ENCODE results near the gene RHBDF2. TPM values are rescaled to one million over a fixed set of nuclear protein-coding genes. Genes with fewer than 3 reads are reported as not detected.

The RHBDF2 gene
- total and polyA plus RNA-seq, 8 donors, result 4.6 to 175 (median 21.0) TPM

- Histone ChIP-seq H3K4me3 (no peak overlapping the region), H3K36me3 (no peaks in the 10 kb centered on the region), H3K9me3 (no peaks in the 10 kb centered on the region), H3K4me1 (peaks cover 23 to 70% (median 45%) of the 10 kb centered on the region in 4 donors), H3K27me3 (no peaks in the 10 kb centered on the region), H3K27ac (peak overlapping the region in 1 of 5 donors; percentile 51)
- DNase-seq, result no peak
- intact Hi-C loops (cut with DNase I; ENCODE audit: low total_unique reads), result no loop called here
- WGBS, 5 donors, result 69 to 88% (median 80%) methylated on average over 7 of the region's 7 CpGs
- TF ChIP-seq POLR2AphosphoS5 (IDR thresholded peaks at IDR 0.05) (no peak), POLR2A (IDR thresholded peaks at IDR 0.05) (no peak), EP300 (IDR thresholded peaks at IDR 0.05) (no peak)
- TF ChIP-seq, protein P1, sequence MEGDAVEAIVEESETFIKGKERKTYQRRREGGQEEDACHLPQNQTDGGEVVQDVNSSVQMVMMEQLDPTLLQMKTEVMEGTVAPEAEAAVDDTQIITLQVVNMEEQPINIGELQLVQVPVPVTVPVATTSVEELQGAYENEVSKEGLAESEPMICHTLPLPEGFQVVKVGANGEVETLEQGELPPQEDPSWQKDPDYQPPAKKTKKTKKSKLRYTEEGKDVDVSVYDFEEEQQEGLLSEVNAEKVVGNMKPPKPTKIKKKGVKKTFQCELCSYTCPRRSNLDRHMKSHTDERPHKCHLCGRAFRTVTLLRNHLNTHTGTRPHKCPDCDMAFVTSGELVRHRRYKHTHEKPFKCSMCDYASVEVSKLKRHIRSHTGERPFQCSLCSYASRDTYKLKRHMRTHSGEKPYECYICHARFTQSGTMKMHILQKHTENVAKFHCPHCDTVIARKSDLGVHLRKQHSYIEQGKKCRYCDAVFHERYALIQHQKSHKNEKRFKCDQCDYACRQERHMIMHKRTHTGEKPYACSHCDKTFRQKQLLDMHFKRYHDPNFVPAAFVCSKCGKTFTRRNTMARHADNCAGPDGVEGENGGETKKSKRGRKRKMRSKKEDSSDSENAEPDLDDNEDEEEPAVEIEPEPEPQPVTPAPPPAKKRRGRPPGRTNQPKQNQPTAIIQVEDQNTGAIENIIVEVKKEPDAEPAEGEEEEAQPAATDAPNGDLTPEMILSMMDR (IDR thresholded peaks at IDR 0.05), result no peak
Measured at GRCh38 chr17:76447931-76448652, 53.1 kb downstream of the RHBDF2 start.

DNA sequence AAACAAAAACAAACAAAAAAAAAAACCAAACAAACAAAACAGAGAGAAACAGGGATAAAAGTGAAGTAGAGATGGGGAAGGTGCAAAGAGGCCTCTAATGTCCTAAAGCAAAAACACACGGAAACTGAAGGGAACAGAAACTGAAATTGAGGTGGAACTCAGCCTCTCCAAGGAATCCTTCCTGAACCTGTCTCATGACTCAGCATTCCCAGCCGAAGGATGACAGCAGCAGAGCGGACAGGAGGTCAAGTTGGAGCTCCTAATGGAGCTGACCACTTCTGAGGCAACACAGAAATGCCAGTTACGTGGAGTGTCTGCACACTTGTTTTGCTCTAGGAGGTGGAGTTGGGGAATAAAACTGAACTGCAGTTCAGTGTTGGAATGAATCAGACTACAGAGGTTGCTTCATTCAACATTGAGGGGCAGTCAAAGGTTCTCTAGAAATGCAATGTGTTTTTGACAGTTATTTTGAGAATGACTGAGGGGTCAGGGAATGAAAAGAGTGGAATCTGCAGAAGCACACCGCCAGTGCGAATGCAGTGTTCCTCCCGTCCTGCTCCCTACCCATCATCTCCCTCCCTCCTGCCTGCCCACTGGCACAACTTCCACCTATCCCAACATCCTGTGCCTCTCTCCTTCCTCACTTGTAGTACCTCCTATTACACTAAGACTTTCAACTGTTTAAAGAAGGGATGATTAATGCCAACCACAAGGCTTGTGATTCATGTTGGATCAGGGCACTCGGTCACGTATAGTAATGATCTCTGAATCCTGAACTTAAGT, 54.6 kb downstream of the RHBDF2 start:
- Histone ChIP-seq H3K4me1 (peaks cover 25 to 76% (median 39%) of the 10 kb centered on the region in 4 donors), H3K4me3 (no peak overlapping the region), H3K9me3 (no peaks in the 10 kb centered on the region), H3K27ac (peak overlapping the region in 4 of 5 donors; percentile 10 to 52 (median 32)), H3K27me3 (no peaks in the 10 kb centered on the region), H3K36me3 (no peaks in the 10 kb centered on the region)
- DNase-seq, result peak; percentile 42
- 55 to 62% (median 58%) methylated on average over 9 of the region's 9 CpGs for WGBS, 5 donors
- intact Hi-C loops (cut with DNase I; ENCODE audit: low total_unique reads), result no loop called here
- TF ChIP-seq, protein P1 (IDR thresholded peaks at IDR 0.05), result no peak
- TF ChIP-seq POLR2AphosphoS5 (IDR thresholded peaks at IDR 0.05) (peak in 1 of 3 donors; percentile 63), POLR2A (IDR thresholded peaks at IDR 0.05) (no peak), EP300 (IDR thresholded peaks at IDR 0.05) (no peak)

DNA sequence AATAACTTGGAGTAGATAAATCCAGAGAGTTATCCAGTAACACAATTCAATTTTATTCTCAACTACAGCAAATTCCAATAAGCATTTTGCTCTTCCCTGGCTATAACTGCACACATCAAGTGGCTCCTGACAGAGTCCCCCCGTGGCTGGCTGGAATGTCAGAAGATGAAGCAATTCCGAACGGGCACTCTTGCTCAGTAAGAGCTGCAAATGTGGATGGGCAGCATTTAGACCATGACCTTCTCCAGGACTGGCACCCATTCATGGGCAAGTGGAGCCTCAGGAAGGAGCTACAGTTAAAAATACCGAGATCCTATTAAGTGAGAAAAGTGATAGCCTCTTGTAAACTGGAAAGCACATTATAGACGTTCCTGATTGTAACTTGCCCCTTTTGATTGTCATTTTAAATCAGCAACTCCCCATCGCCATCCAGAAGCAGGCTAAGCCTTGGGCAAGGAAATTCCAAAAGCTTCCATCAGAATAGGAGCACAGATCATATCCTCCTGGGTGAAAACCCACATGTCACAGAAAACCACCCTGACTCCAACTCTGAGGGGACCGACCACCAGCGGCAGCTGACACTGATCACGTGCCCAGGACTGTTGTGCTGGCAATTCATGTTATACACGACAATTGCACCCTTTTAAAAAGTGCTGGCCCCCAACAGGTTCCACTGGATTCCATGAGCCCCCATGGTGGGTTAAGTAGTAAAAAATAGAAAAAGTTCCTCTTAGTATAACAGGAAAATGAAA, 55.4 kb downstream of the RHBDF2 start:
- H3K9me3 ChIP-seq, result no peaks in the 10 kb centered on the region
- H3K27ac ChIP-seq, result peak overlapping the region in 2 of 5 donors; percentile 8 to 52
- intact Hi-C loops (cut with DNase I; ENCODE audit: low total_unique reads), result no loop called here
- no peak for TF ChIP-seq POLR2A (IDR thresholded peaks at IDR 0.05)
- TF ChIP-seq POLR2AphosphoS5 (IDR thresholded peaks at IDR 0.05), result no peak
- TF ChIP-seq, protein P1 (IDR thresholded peaks at IDR 0.05), result no peak
- no peak for TF ChIP-seq EP300 (IDR thresholded peaks at IDR 0.05)
- peaks cover 20 to 70% (median 32%) of the 10 kb centered on the region in 4 donors for H3K4me1 ChIP-seq
- 69 to 77% (median 76%) methylated on average over 10 of the region's 10 CpGs for WGBS, 5 donors
- no peak overlapping the region for H3K4me3 ChIP-seq
- no peak for DNase-seq
- H3K27me3 ChIP-seq, result no peaks in the 10 kb centered on the region
- H3K36me3 ChIP-seq, result no peaks in the 10 kb centered on the region

All from stomach (tissue), 9 donors.